ENCODE data around the gene EXOC7. TPM values are rescaled to one million over a fixed set of nuclear protein-coding genes. Genes with fewer than 3 reads are reported as not detected.

The EXOC7 gene
- total and polyA plus RNA-seq, 2 of the 8 experiments (the other 6 are each of a cell fraction or from before 2014, with no cell fraction given) = 77.1 to 92.6 TPM

GRCh38 chr17:76134911-76135809 lies 31.6 kb upstream of the EXOC7 start:
- Histone ChIP-seq H2BK15ac (ENCODE audit: low read length) (peak overlapping the region; percentile 98; the same call in 1 of the 2 replicates), H3K9me3 (ENCODE audit: insufficient read depth in 2 of 2, low read depth in 1 of 2, low read length in 1 of 2) (no peaks in the 10 kb centered on the region), H2BK120ac (replicated peaks; ENCODE audit: low read depth, low read length) (peak overlapping the region; percentile 77), H2BK20ac (ENCODE audit: low read length) (peak overlapping the region; percentile 98), H4K91ac (replicated peaks; ENCODE audit: insufficient read length, low read length) (peak overlapping the region; percentile 97), H2AFZ (ENCODE audit: low read length) (no peak overlapping the region), H4K8ac (ENCODE audit: extremely low read depth, insufficient read depth, low read length) (peak overlapping the region; percentile 35), H3K14ac (ENCODE audit: insufficient read length) (no peak overlapping the region), H4K5ac (ENCODE audit: insufficient read length, low read depth, low read length) (peak overlapping the region; percentile 40), H3K23ac (ENCODE audit: insufficient read length) (no peak overlapping the region), H2BK5ac (ENCODE audit: low read depth, low read length) (peak overlapping the region; percentile 98; the same call in 1 of the 2 replicates), H3K27me3 (replicated peaks in 1 of 4; ENCODE audit: control insufficient read depth in 3 of 4, extremely low read depth in 1 of 4, insufficient read depth in 3 of 4, low read length in 3 of 4) (peaks cover 26 to 53% (median 41%) of the 10 kb centered on the region in 4 experiments), H3K18ac (ENCODE audit: extremely low read depth, low read length) (peak overlapping the region; percentile 98), H4K20me1 (replicated peaks in 1 of 2; ENCODE audit: control insufficient read depth in 1 of 2, insufficient read depth in 2 of 2, low read length in 2 of 2) (no peaks in the 10 kb centered on the region), H3K27ac (ENCODE audit: low read depth, low read length) (peak overlapping the region; percentile 66; the same call in 1 of the 2 replicates), H3K4me2 (ENCODE audit: insufficient read depth in 1 of 2, low read depth in 2 of 2, low read length in 2 of 2) (peak overlapping the region; percentile 79 to 97), H3K4ac (replicated peaks; ENCODE audit: insufficient read length, low read depth, low read length) (peak overlapping the region; percentile 55), H3K79me2 (ENCODE audit: control insufficient read depth in 1 of 2, insufficient read depth in 2 of 2, low read length in 2 of 2) (no peaks in the 10 kb centered on the region), H3K9ac (replicated peaks in 1 of 4; ENCODE audit: extremely low read depth in 1 of 4, low read depth in 3 of 4, low read length in 3 of 4) (peak overlapping the region in 2 of 4 experiments; percentile 17 to 29; a peak in 3 of 7 replicates), H3K36me3 (ENCODE audit: control insufficient read depth in 2 of 4, insufficient read depth in 4 of 4, low read length in 3 of 4) (no peaks in the 10 kb centered on the region), H3K4me1 (replicated peaks in 1 of 4; ENCODE audit: control insufficient read depth in 3 of 4, insufficient read depth in 4 of 4, low read length in 3 of 4) (peaks cover 17 to 84% (median 75%) of the 10 kb centered on the region in 4 experiments), H2BK12ac (ENCODE audit: low read depth, low read length) (peak overlapping the region; percentile 99; the same call in 1 of the 2 replicates), H3K56ac (replicated peaks; ENCODE audit: insufficient read length, low read depth, low read length) (peak overlapping the region; percentile 56), H3K4me3 (ENCODE audit: extremely low read depth in 1 of 4, insufficient read depth in 2 of 4, low read depth in 3 of 4, low read length in 4 of 4) (peak overlapping the region in 3 of 4 experiments; percentile 7 to 71 (median 32); a peak in 6 of 8 replicates), H3K79me1 (ENCODE audit: low read depth, low read length) (no peaks in the 10 kb centered on the region), H2AK5ac (ENCODE audit: low read depth, low read length) (peak overlapping the region; percentile 54; the same call in 1 of the 2 replicates), H3K23me2 (ENCODE audit: low read depth, low read length) (peaks cover 18% of the 10 kb centered on the region; the same call in 1 of the 2 replicates)
- peak; percentile 84 for FAIRE-seq
- 3% methylated on average over 21 of the region's 22 CpGs; no CpG with 5 or more reads in 1 of the 2 experiments for whole genome bisulfite sequencing, 2 experiments (ENCODE audit: extremely low coverage in 1 of 2, insufficient coverage in 1 of 2, insufficient read length in 1 of 2, insufficient replicate concordance in 2 of 2, low coverage in 1 of 2, low lambda C conversion rate in 2 of 2, missing lambda C conversion rate in 1 of 2)
- POLR2A ChIA-PET (ENCODE audit: partially characterized antibody) = interaction anchor here (0.6 to 9.3 kb wide), 11 partner anchors 8 to 1090 kb away, joined by 3 to 70 read pairs (median 4); partner anchors contain the start of genes EXOC7 and FOXJ1
- peak in 1 of 2 experiments; percentile 81 for DNase-seq (ENCODE audit: low read depth in 1 of 2, low spot score in 2 of 2)
- CTCF ChIA-PET (ENCODE audit: partially characterized antibody) = interaction anchor here (0.7 to 41.5 kb wide), 16 partner anchors 15 to 632 kb away, joined by 3 to 778 read pairs (median 4); partner anchors contain the start of gene FOXJ1
- TF ChIP-seq POLR2AphosphoS5 (IDR thresholded peaks at IDR 0.05; ENCODE audit: low read depth, low read length) = 0 out of 2 replicates have a peak, but pooled peaks have one; percentile 24
- TF ChIP-seq SIN3A (conservative IDR thresholded peaks at IDR 0.05 in 1 of 2, IDR thresholded peaks at IDR 0.05 in 1 of 2; ENCODE audit: low read depth in 1 of 2, low read length in 2 of 2) = no peak; a peak in 1 of 4 replicates
- no peak for TF ChIP-seq EGR1 (IDR thresholded peaks at IDR 0.05; ENCODE audit: borderline replicate concordance, low read depth, low read length)
- no peak for TF ChIP-seq POU5F1 (IDR thresholded peaks at IDR 0.05; ENCODE audit: low read depth, low read length)
- TF ChIP-seq RXRA (IDR thresholded peaks at IDR 0.05; ENCODE audit: insufficient read depth, low read depth, low read length) = 0 out of 2 replicates have a peak, but pooled peaks have one; percentile 10
- TF ChIP-seq TCF12 (IDR thresholded peaks at IDR 0.05; ENCODE audit: low read depth, low read length) = 0 out of 2 replicates have a peak, but pooled peaks have one; percentile 54
- TF ChIP-seq SP1 (IDR thresholded peaks at IDR 0.05; ENCODE audit: low read depth, low read length) = peak; percentile 63
- TF ChIP-seq KDM4A (IDR thresholded peaks at IDR 0.05; ENCODE audit: low read depth, low read length, severe bottlenecking) = peak; percentile 20
- TF ChIP-seq SIRT6 (IDR thresholded peaks at IDR 0.05; ENCODE audit: low read length) = no peak
- peak; percentile 67 for TF ChIP-seq ASH2L (IDR thresholded peaks at IDR 0.05; ENCODE audit: low read length)

All from H1 (cell line).